ENCODE data around the gene MAP3K1. TPM values are rescaled to one million over a fixed set of nuclear protein-coding genes. Genes with fewer than 3 reads are reported as not detected.
"Not testable (repeated sequence)": the region's sequence is repeated elsewhere in the genome, so short reads cannot be mapped to it uniquely, and the experiment has no call there.

The MAP3K1 gene
- total and polyA plus RNA-seq, 12 donors: 4.9 to 26.1 (median 15.5) TPM

- intact Hi-C loops (cut with DNase I): no loop called here
- TF ChIP-seq POLR2A (IDR thresholded peaks at IDR 0.05): no peak
- Histone ChIP-seq H3K36me3 (replicated peaks in 1 of 2) (no peaks in the 10 kb centered on the region), H3K4me3 (no peak overlapping the region), H3K9me3 (replicated peaks in 1 of 3) (no peaks in the 10 kb centered on the region), H3K27me3 (no peaks in the 10 kb centered on the region), H3K27ac (no peak overlapping the region), H3K4me1 (replicated peaks in 1 of 2) (no peaks in the 10 kb centered on the region)
- no peak for DNase-seq
- 90 to 95% (median 93%) methylated on average over 6 of the region's 6 CpGs for WGBS, 4 donors
Observed at GRCh38 chr5:56772767-56773166, 42.6 kb upstream of the MAP3K1 start.

GRCh38 chr5:56774957-56775356 is 40.4 kb upstream of the MAP3K1 start:
- Histone ChIP-seq H3K9me3 (replicated peaks in 1 of 3) (no peaks in the 10 kb centered on the region), H3K27me3 (no peaks in the 10 kb centered on the region), H3K4me3 (no peak overlapping the region), H3K36me3 (replicated peaks in 1 of 2) (no peaks in the 10 kb centered on the region), H3K27ac (no peak overlapping the region), H3K4me1 (replicated peaks in 1 of 2) (no peaks in the 10 kb centered on the region)
- TF ChIP-seq POLR2A (IDR thresholded peaks at IDR 0.05) (no peak), CTCF (IDR thresholded peaks at IDR 0.05) (no peak)
- DNase-seq: no peak
- intact Hi-C loops (cut with DNase I): no loop called here
- WGBS, 4 donors: 66 to 70% (median 68%) methylated on average over 3 of the region's 3 CpGs

GRCh38 chr5:56776212-56776846 is 39.0 kb upstream of the MAP3K1 start:
- 59 to 85% (median 64%) methylated on average over 2 of the region's 2 CpGs for WGBS, 4 donors
- H3K27me3 ChIP-seq; H3K4me3 ChIP-seq; H3K4me1 ChIP-seq (replicated peaks in 1 of 2); intact Hi-C loops (cut with DNase I); H3K36me3 ChIP-seq (replicated peaks in 1 of 2); H3K9me3 ChIP-seq (replicated peaks in 1 of 3); DNase-seq; H3K27ac ChIP-seq: not testable (repeated sequence)

GRCh38 chr5:56783261-56783660 is 32.1 kb upstream of the MAP3K1 start:
- intact Hi-C loops (cut with DNase I): no loop called here
- Histone ChIP-seq H3K9me3 (replicated peaks in 1 of 3) (no peaks in the 10 kb centered on the region), H3K27me3 (no peaks in the 10 kb centered on the region), H3K36me3 (replicated peaks in 1 of 2) (no peaks in the 10 kb centered on the region), H3K4me1 (replicated peaks in 1 of 2) (no peaks in the 10 kb centered on the region), H3K27ac (no peak overlapping the region), H3K4me3 (no peak overlapping the region)
- TF ChIP-seq CTCF (IDR thresholded peaks at IDR 0.05): no peak
- no peak for TF ChIP-seq POLR2A (IDR thresholded peaks at IDR 0.05)
- WGBS, 4 donors: 71 to 89% (median 84%) methylated on average over 2 of the region's 2 CpGs
- no peak for DNase-seq

GRCh38 chr5:56786346-56786745 is 29.0 kb upstream of the MAP3K1 start:
- H3K27ac ChIP-seq: no peak overlapping the region
- 90 to 97% (median 94%) methylated on average over 2 of the region's 2 CpGs for WGBS, 4 donors
- H3K36me3 ChIP-seq (replicated peaks in 1 of 2): no peaks in the 10 kb centered on the region
- intact Hi-C loops (cut with DNase I): no loop called here
- H3K27me3 ChIP-seq: no peaks in the 10 kb centered on the region
- TF ChIP-seq CTCF (IDR thresholded peaks at IDR 0.05): no peak
- no peak overlapping the region for H3K4me3 ChIP-seq
- no peak for DNase-seq
- H3K4me1 ChIP-seq (replicated peaks in 1 of 2): no peaks in the 10 kb centered on the region
- H3K9me3 ChIP-seq (replicated peaks in 1 of 3): no peaks in the 10 kb centered on the region

Measured in adrenal gland (tissue), 12 donors.